Measurements from ENCODE around the gene FNDC3B. TPM values are rescaled to one million over a fixed set of nuclear protein-coding genes. Genes with fewer than 3 reads are reported as not detected.

Gene FNDC3B
- total RNA-seq, 1 experiment from 2014 or later, result 149 TPM

- POLR2A ChIA-PET, result no interaction called here
- CTCF ChIA-PET, result interaction anchor here (0.6 kb wide), 1 partner anchor 42 kb away, joined by 3 read pairs; no protein-coding TSS in a partner anchor
- no peak for TF ChIP-seq CTCF (IDR thresholded peaks at IDR 0.05; ENCODE audit: unreplicated experiment)
- no peaks in the 10 kb centered on the region for H3K27me3 Mint-ChIP-seq (ENCODE audit: insufficient read depth, unreplicated experiment)
- H3K27ac Mint-ChIP-seq (ENCODE audit: low read depth, unreplicated experiment), result no peak overlapping the region
- H3K4me1 Mint-ChIP-seq (ENCODE audit: insufficient read depth, unreplicated experiment), result no peaks in the 10 kb centered on the region
- no peak for DNase-seq (ENCODE audit: unreplicated experiment)
- intact Hi-C loops (cut with micrococcal nuclease), result no loop called here
- H3K4me3 Mint-ChIP-seq (ENCODE audit: unreplicated experiment), result no peak overlapping the region
- H3K9me3 Mint-ChIP-seq (ENCODE audit: unreplicated experiment), result no peaks in the 10 kb centered on the region
- no peaks in the 10 kb centered on the region for H3K36me3 Mint-ChIP-seq (ENCODE audit: insufficient read depth, unreplicated experiment)
- no TSS peak for BruUV-seq (replicated peaks)
Observed at GRCh38 chr3:172410702-172411477, 371.5 kb downstream of the FNDC3B start.

- BruUV-seq (replicated peaks), result no TSS peak
- Mint-ChIP-seq H3K27me3 (ENCODE audit: insufficient read depth, unreplicated experiment) (no peaks in the 10 kb centered on the region), H3K9me3 (ENCODE audit: unreplicated experiment) (no peaks in the 10 kb centered on the region), H3K36me3 (ENCODE audit: insufficient read depth, unreplicated experiment) (no peaks in the 10 kb centered on the region), H3K4me3 (ENCODE audit: unreplicated experiment) (no peak overlapping the region), H3K4me1 (ENCODE audit: insufficient read depth, unreplicated experiment) (no peaks in the 10 kb centered on the region), H3K27ac (ENCODE audit: low read depth, unreplicated experiment) (no peak overlapping the region)
- ChIA-PET POLR2A (no interaction called here), CTCF (interaction anchor here (0.6 kb wide), 1 partner anchor 42 kb away, joined by 3 read pairs; no protein-coding TSS in a partner anchor)
- DNase-seq (ENCODE audit: unreplicated experiment), result no peak
- intact Hi-C loops (cut with micrococcal nuclease), result no loop called here
- TF ChIP-seq CTCF (IDR thresholded peaks at IDR 0.05; ENCODE audit: unreplicated experiment), result no peak
Observed at GRCh38 chr3:172411478-172411947, 372.1 kb downstream of the FNDC3B start.

- no TSS peak for BruUV-seq (replicated peaks)
- no peak overlapping the region for H3K27ac Mint-ChIP-seq (ENCODE audit: low read depth, unreplicated experiment)
- intact Hi-C loops (cut with micrococcal nuclease), result no loop called here
- H3K9me3 Mint-ChIP-seq (ENCODE audit: unreplicated experiment), result no peaks in the 10 kb centered on the region
- H3K4me3 Mint-ChIP-seq (ENCODE audit: unreplicated experiment), result no peak overlapping the region
- no peaks in the 10 kb centered on the region for H3K4me1 Mint-ChIP-seq (ENCODE audit: insufficient read depth, unreplicated experiment)
- no peak for DNase-seq (ENCODE audit: unreplicated experiment)
- no peaks in the 10 kb centered on the region for H3K27me3 Mint-ChIP-seq (ENCODE audit: insufficient read depth, unreplicated experiment)
- POLR2A ChIA-PET, result no interaction called here
- CTCF ChIA-PET, result no interaction called here
- no peaks in the 10 kb centered on the region for H3K36me3 Mint-ChIP-seq (ENCODE audit: insufficient read depth, unreplicated experiment)
- TF ChIP-seq CTCF (IDR thresholded peaks at IDR 0.05; ENCODE audit: unreplicated experiment), result no peak
Observed at GRCh38 chr3:172415323-172415722, 375.9 kb downstream of the FNDC3B start.

GRCh38 chr3:172437713-172438112, 398.3 kb downstream of the FNDC3B start:
- Mint-ChIP-seq H3K36me3 (ENCODE audit: insufficient read depth, unreplicated experiment) (no peaks in the 10 kb centered on the region), H3K4me3 (ENCODE audit: unreplicated experiment) (no peak overlapping the region), H3K9me3 (ENCODE audit: unreplicated experiment) (peaks cover 10% of the 10 kb centered on the region), H3K4me1 (ENCODE audit: insufficient read depth, unreplicated experiment) (no peaks in the 10 kb centered on the region), H3K27ac (ENCODE audit: low read depth, unreplicated experiment) (no peak overlapping the region), H3K27me3 (ENCODE audit: insufficient read depth, unreplicated experiment) (no peaks in the 10 kb centered on the region)
- no TSS peak for BruUV-seq (replicated peaks)
- no peak for DNase-seq (ENCODE audit: unreplicated experiment)
- POLR2A ChIA-PET, result interaction anchor here (0.6 to 0.7 kb wide), 2 partner anchors 13 to 77 kb away, joined by 3 to 4 read pairs; no protein-coding TSS in a partner anchor
- intact Hi-C loops (cut with micrococcal nuclease), result no loop called here
- CTCF ChIA-PET, result interaction anchor here (0.7 to 4.3 kb wide), 2 partner anchors 23 to 36 kb away, joined by 3 to 16 read pairs; no protein-coding TSS in a partner anchor
- TF ChIP-seq CTCF (IDR thresholded peaks at IDR 0.05; ENCODE audit: unreplicated experiment), result no peak
